PC-3 (cell line): ENCODE results near the gene PLCD1. TPM values are rescaled to one million over a fixed set of nuclear protein-coding genes. Genes with fewer than 3 reads are reported as not detected.
"Not testable (repeated sequence)": the region's sequence is repeated elsewhere in the genome, so short reads cannot be mapped to it uniquely, and the experiment has no call there.

ENCODE experiments used
- ATAC-seq: fragments of 200-7000 bp; cut with Tn5 transposase; 2 replicates; pipeline ENCODE4 v1.9.1; 2020; ENCODE audit warnings: mild to moderate bottlenecking, moderate library complexity
- BruUV-seq: library from RNA; stranded (reverse); fragments of 400-500 nt; replicated peaks from 2 replicates; lab custom pipeline; 2021; lab: Mats Ljungman, UMichigan
- CTCF ChIA-PET: fragments of 300-600 bp; sonication (Branson Sonifier 250); formaldehyde crosslinking; loops from one replicate; lab custom pipeline; 2022; ENCODE audit warnings: antibody characterized with exemption; lab: Charles Lee
- POLR2A ChIA-PET: fragments of 300-600 bp; sonication (Branson Sonifier 250); formaldehyde crosslinking; loops from one replicate; lab custom pipeline; 2022; ENCODE audit warnings: antibody characterized with exemption; ENCODE audit not compliant: unreplicated experiment; lab: Charles Lee
- DNase-seq: peaks from one replicate; pipeline ENCODE4 v3.0.0-alpha.2; 2015
- H2AFZ ChIP-seq: fragments of 300-600 bp; sonication (generic); 2 replicates; pipeline ENCODE4 v1.6.0; 2016; ENCODE audit warnings: antibody characterized with exemption, low read length
- H3F3A ChIP-seq: fragments of 300-600 bp; sonication (generic); one replicate; pipeline ENCODE4 v1.6.0; 2017; ENCODE audit warnings: antibody characterized with exemption, low read length, control low read depth, mild to moderate bottlenecking; ENCODE audit not compliant: unreplicated experiment
- H3K27ac ChIP-seq: fragments of 300-600 bp; sonication (generic); 2 replicates; pipeline ENCODE4 v1.5.1; 2016; ENCODE audit warnings: mild to moderate bottlenecking, low read length
- H3K27me3 ChIP-seq: fragments of 300-600 bp; sonication (generic); 2 replicates; pipeline ENCODE4 v1.6.1; 2016; ENCODE audit warnings: low read length, mixed read lengths
- H3K36me3 ChIP-seq: fragments of 300-600 bp; sonication (generic); 2 replicates; pipeline ENCODE4 v1.6.1; 2016; ENCODE audit warnings: low read depth, mixed run types, low read length, mixed read lengths
- H3K4me1 ChIP-seq: fragments of 300-600 bp; sonication (generic); 2 replicates; pipeline ENCODE4 v1.5.1; 2016; ENCODE audit warnings: low read length; ENCODE audit not compliant: insufficient read depth
- H3K4me2 ChIP-seq: fragments of 300-600 bp; sonication (generic); 2 replicates; pipeline ENCODE4 v1.6.0; 2016; ENCODE audit warnings: low read length
- H3K4me3 ChIP-seq: fragments of 300-600 bp; sonication (generic); 2 replicates; pipeline ENCODE4 v1.5.1; 2016; ENCODE audit warnings: mild to moderate bottlenecking, low read length, mixed read lengths
- H3K79me2 ChIP-seq: fragments of 300-600 bp; sonication (generic); 2 replicates; pipeline ENCODE4 v1.6.1; 2017; ENCODE audit warnings: low read length, mixed read lengths
- H3K9ac ChIP-seq: fragments of 300-600 bp; sonication (generic); 2 replicates; pipeline ENCODE4 v1.6.0; 2016; ENCODE audit warnings: mild to moderate bottlenecking, low read length
- H3K9me2 ChIP-seq: fragments of 300-600 bp; sonication (generic); replicated peaks from 2 replicates; pipeline ENCODE4 v1.6.1; 2016; ENCODE audit warnings: mixed run types, low read length, mixed read lengths
- H3K9me3 ChIP-seq: fragments of 300-600 bp; sonication (generic); 2 replicates; pipeline ENCODE4 v1.6.1; 2016; ENCODE audit warnings: low read length, mixed read lengths
- H4K20me1 ChIP-seq: fragments of 300-600 bp; sonication (generic); 2 replicates; pipeline ENCODE4 v1.6.1; 2016; ENCODE audit warnings: low read length, mixed read lengths
- CTCF ChIP-seq: fragments of 300-600 bp; sonication (generic); conservative IDR thresholded peaks from 2 replicates; pipeline ENCODE4 v1.5.1; 2017; ENCODE audit warnings: antibody characterized with exemption, low read depth, mild to moderate bottlenecking, low read length
- EZH2 ChIP-seq: fragments of 300-600 bp; sonication (generic); IDR thresholded peaks from one replicate; pipeline ENCODE4 v1.6.1; 2017; ENCODE audit warnings: antibody characterized with exemption, mild to moderate bottlenecking, low read length; ENCODE audit not compliant: unreplicated experiment
- EZH2phosphoT487 ChIP-seq: fragments of 300-600 bp; sonication (generic); IDR thresholded peaks from 2 replicates; pipeline ENCODE4 v1.6.1; 2018; ENCODE audit warnings: mild to moderate bottlenecking, antibody characterized with exemption, low read length, borderline replicate concordance
- intact Hi-C: fragments of 100-400 bp; cut with micrococcal nuclease; formaldehyde crosslinking; loops from 2 replicates; pipeline ENCODE4 v1.9.0; 2023
- total RNA-seq: library from RNA; depleted of rRNA; stranded (reverse); fragments of >200 nt; gene quantifications from 2 replicates; pipeline ENCODE4 v1.2.3, GENCODE V29; 2014

The PLCD1 gene
- total RNA-seq, 1 experiment from 2014 or later: 18.5 TPM

- Histone ChIP-seq H3K9me2 (no peaks in the 10 kb centered on the region), H3K9me3 (no peaks in the 10 kb centered on the region), H3K4me1 (peaks cover 41% of the 10 kb centered on the region), H3K36me3 (no peaks in the 10 kb centered on the region), H3K4me3 (no peak within 1 kb of the TSS), H2AFZ (no peak within 1 kb of the TSS), H3K27me3 (no peaks in the 10 kb centered on the region), H3K79me2 (no peaks in the 10 kb centered on the region), H4K20me1 (no peaks in the 10 kb centered on the region), H3K9ac (no peak within 1 kb of the TSS), H3K4me2 (no peak within 1 kb of the TSS), H3F3A (no peaks in the 10 kb centered on the region), H3K27ac (no peak within 1 kb of the TSS)
- ATAC-seq: peak; percentile 32
- peak; percentile 82 for DNase-seq
- ChIA-PET POLR2A (no interaction called here), CTCF (no interaction called here)
- no TSS peak for BruUV-seq
- intact Hi-C loops: no loop called here
- TF ChIP-seq EZH2phosphoT487 (no peak), CTCF (peak; percentile 51), EZH2 (no peak)
Measured at GRCh38 chr3:37990527-37990926, 38.9 kb downstream of the PLCD1 start, which contains the start of gene VILL. Gene VILL (plus strand): TSS chr3:37990786. CDS start chr3:37993673, 2,887 bp downstream.

- H3K79me2 ChIP-seq: no peaks in the 10 kb centered on the region
- H2AFZ ChIP-seq: no peak overlapping the region
- ChIA-PET CTCF (no interaction called here), POLR2A (no interaction called here)
- ATAC-seq (no peak), DNase-seq (no peak)
- intact Hi-C loops: no loop called here
- H3K27me3 ChIP-seq: no peaks in the 10 kb centered on the region
- TF ChIP-seq EZH2 (no peak), EZH2phosphoT487 (no peak), CTCF (no peak)
- no TSS peak for BruUV-seq
- no peaks in the 10 kb centered on the region for H3K9me2 ChIP-seq
- H3F3A ChIP-seq: no peaks in the 10 kb centered on the region
- H3K27ac ChIP-seq: no peak overlapping the region
- no peaks in the 10 kb centered on the region for H4K20me1 ChIP-seq
- H3K9me3 ChIP-seq: no peaks in the 10 kb centered on the region
- no peaks in the 10 kb centered on the region for H3K36me3 ChIP-seq
- H3K9ac ChIP-seq: no peak overlapping the region
- no peak overlapping the region for H3K4me3 ChIP-seq
- peaks cover 41% of the 10 kb centered on the region for H3K4me1 ChIP-seq
- no peak overlapping the region for H3K4me2 ChIP-seq
Measured at GRCh38 chr3:37989821-37990480, 39.5 kb downstream of the PLCD1 start.

DNA sequence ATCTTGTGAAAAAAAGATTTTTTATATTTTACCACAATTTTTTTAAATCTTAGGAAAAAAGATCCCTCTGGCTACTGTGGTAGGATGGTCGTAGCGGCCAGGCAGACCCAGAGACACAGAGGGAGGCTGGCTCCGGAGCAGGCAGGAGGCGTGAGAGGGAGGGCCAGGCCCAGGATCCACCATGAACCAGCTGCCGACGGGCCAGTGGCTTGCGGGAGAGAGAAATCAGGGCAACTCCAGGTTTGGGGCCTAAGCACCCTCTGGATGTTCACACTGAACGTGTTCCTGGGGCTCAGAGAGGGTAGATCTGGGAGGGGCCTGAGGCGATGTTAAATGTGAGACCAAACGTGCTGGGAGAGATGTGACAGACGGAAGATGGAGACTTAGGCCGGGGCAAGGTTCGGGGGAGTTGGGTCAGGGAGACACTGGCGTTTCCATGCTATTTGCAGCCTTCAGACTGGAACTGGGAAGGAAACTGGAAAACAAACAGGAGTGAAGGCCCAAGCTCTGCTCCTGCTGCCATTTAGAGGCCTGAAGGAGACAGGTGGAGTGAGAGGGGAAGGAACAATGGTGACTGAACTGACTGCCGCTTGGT lies 40.4 kb downstream of the PLCD1 start:
- no peak overlapping the region for H3K27ac ChIP-seq
- no peaks in the 10 kb centered on the region for H3K36me3 ChIP-seq
- no peak overlapping the region for H2AFZ ChIP-seq
- H3K27me3 ChIP-seq: no peaks in the 10 kb centered on the region
- DNase-seq: no peak
- CTCF ChIA-PET: no interaction called here
- intact Hi-C loops: no loop called here
- no peaks in the 10 kb centered on the region for H3K9me3 ChIP-seq
- no peak for ATAC-seq
- no peak overlapping the region for H3K4me2 ChIP-seq
- POLR2A ChIA-PET: no interaction called here
- no peaks in the 10 kb centered on the region for H3F3A ChIP-seq
- no peaks in the 10 kb centered on the region for H4K20me1 ChIP-seq
- H3K9me2 ChIP-seq: no peaks in the 10 kb centered on the region
- no peak overlapping the region for H3K4me3 ChIP-seq
- TF ChIP-seq CTCF: no peak
- TF ChIP-seq EZH2: no peak
- no peak for TF ChIP-seq EZH2phosphoT487
- BruUV-seq: no TSS peak
- H3K4me1 ChIP-seq: peaks cover 41% of the 10 kb centered on the region
- no peaks in the 10 kb centered on the region for H3K79me2 ChIP-seq
- H3K9ac ChIP-seq: no peak overlapping the region

DNA sequence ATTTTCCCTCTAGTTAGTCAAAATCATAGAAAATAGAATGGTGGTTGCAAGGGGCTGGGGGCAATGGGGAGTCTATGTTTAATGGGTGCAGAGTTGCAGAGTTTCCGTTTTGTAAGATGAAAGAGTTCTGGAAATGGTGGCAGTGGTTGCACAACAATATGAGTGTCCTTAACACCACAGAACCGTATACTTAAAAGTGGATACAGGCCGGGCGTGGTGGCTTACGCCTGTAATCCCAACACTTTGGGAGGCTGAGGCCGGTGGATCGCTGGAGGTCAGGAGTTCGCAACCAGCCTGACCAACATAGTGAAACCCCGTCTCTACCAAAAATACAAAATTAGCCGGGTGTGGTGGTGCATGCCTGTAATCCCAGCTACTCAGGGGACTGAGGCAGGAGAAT lies 41.1 kb downstream of the PLCD1 start:
- POLR2A ChIA-PET, ATAC-seq: not testable (repeated sequence)

More for the DNA sequence above, 41.1 kb downstream of the PLCD1 start:
- intact Hi-C loops, H2AFZ ChIP-seq, H3K9me3 ChIP-seq, H3K27me3 ChIP-seq, H3K9me2 ChIP-seq, DNase-seq, H3K4me2 ChIP-seq, H4K20me1 ChIP-seq, H3K4me3 ChIP-seq, CTCF ChIA-PET, H3K36me3 ChIP-seq, H3F3A ChIP-seq, H3K9ac ChIP-seq, H3K27ac ChIP-seq, BruUV-seq, H3K79me2 ChIP-seq: not testable (repeated sequence)
- peaks cover 41% of the 10 kb centered on the region for H3K4me1 ChIP-seq
